Prostate gland (tissue), 2 donors: ENCODE data around the gene KLF15. TPM values are rescaled to one million over a fixed set of nuclear protein-coding genes. Genes with fewer than 3 reads are reported as not detected.

Experiments
- DNase-seq: peaks from one replicate; pipeline ENCODE4 v3.0.0-alpha.2; 2019; ENCODE audit warnings: low spot score
- H3K27ac ChIP-seq, 2 donors: fragments of 200-600 bp; sonication (generic); 2 replicates each; pipeline ENCODE4 v1.5.1; 2017 to 2019
- H3K27me3 ChIP-seq: fragments of 200-600 bp; sonication (generic); replicated peaks from 2 replicates; pipeline ENCODE4 v1.5.1; 2019; ENCODE audit not compliant: insufficient read depth
- H3K36me3 ChIP-seq, 2 donors: fragments of 200-600 bp; sonication (generic); 1 replicate in 1 of 2; 2 replicates in 1 of 2; pipeline versions ENCODE4 v1.5.1 to v1.8.1; 2017 to 2019
- H3K4me1 ChIP-seq: fragments of 200-600 bp; sonication (generic); replicated peaks from 2 replicates; pipeline ENCODE4 v1.5.1; 2019
- H3K4me3 ChIP-seq, 2 donors: fragments of 200-600 bp; sonication (generic); 2 replicates each; pipeline ENCODE4 v1.5.1; 2017 to 2019
- H3K9me3 ChIP-seq: fragments of 200-600 bp; sonication (generic); 2 replicates; pipeline ENCODE4 v1.5.1; 2017
- CTCF ChIP-seq, 4 experiments: fragments of 200-600 bp in 2 of 4; fragments of 450-650 bp in 2 of 4; sonication (generic) in 2 of 4; IDR thresholded peaks; 1 replicate in 3 of 4; 2 replicates in 1 of 4; pipeline ENCODE4 v1.5.1; 2016 to 2019; ENCODE audit warnings: antibody characterized with exemption in 4 of 4, mild to moderate bottlenecking in 2 of 4, moderate library complexity in 2 of 4
- POLR2A ChIP-seq: fragments of 450-650 bp; IDR thresholded peaks from one replicate; pipeline ENCODE4 v1.6.1; 2016; ENCODE audit warnings: antibody characterized with exemption, mild to moderate bottlenecking
- POLR2AphosphoS5 ChIP-seq: sonication (generic); formaldehyde crosslinking; IDR thresholded peaks from one replicate; pipeline ENCODE4 v1.6.1; 2017; ENCODE audit warnings: antibody characterized with exemption
- WGBS: methylation state at CpG from one replicate; pipeline ENCODE4 v1.1.5; 2018; 5-methylcytosine and 5-hydroxymethylcytosine counted together
- intact Hi-C: fragments of 100-400 bp; cut with DNase I; formaldehyde crosslinking; loops from one replicate; pipeline ENCODE4 v1.14.2; 2022
- total RNA-seq, 2 donors: library from RNA; depleted of rRNA; stranded (reverse); fragments of >200 nt; gene quantifications; one replicate each; pipeline ENCODE4 v1.1.0, GENCODE V29; 2016

Gene KLF15
- total RNA-seq, 2 donors from 2014 or later = 52.7 to 72.6 TPM

GRCh38 chr3:126329927-126330725 lies 27.1 kb downstream of the KLF15 start:
- no peak for DNase-seq
- WGBS = 79% methylated on average over 7 of the region's 7 CpGs
- Histone ChIP-seq H3K4me1 (no peaks in the 10 kb centered on the region), H3K4me3 (no peak overlapping the region), H3K27me3 (no peaks in the 10 kb centered on the region), H3K27ac (no peak overlapping the region), H3K9me3 (no peaks in the 10 kb centered on the region), H3K36me3 (no peaks in the 10 kb centered on the region)
- intact Hi-C loops = no loop called here
- TF ChIP-seq CTCF (IDR thresholded peaks at IDR 0.05) (no peak), POLR2AphosphoS5 (no peak), POLR2A (no peak)

- no peak for DNase-seq
- no peak overlapping the region for H3K27ac ChIP-seq
- intact Hi-C loops = no loop called here
- TF ChIP-seq POLR2A = no peak
- TF ChIP-seq CTCF (IDR thresholded peaks at IDR 0.05) = no peak
- no peak for TF ChIP-seq POLR2AphosphoS5
- no peaks in the 10 kb centered on the region for H3K9me3 ChIP-seq
- H3K4me1 ChIP-seq = no peaks in the 10 kb centered on the region
- H3K4me3 ChIP-seq = no peak overlapping the region
- WGBS = 86% methylated on average over 4 of the region's 4 CpGs
- no peaks in the 10 kb centered on the region for H3K36me3 ChIP-seq
- H3K27me3 ChIP-seq = no peaks in the 10 kb centered on the region
Measured at GRCh38 chr3:126326629-126327028, 30.6 kb downstream of the KLF15 start.

GRCh38 chr3:126322181-126322967 lies 34.8 kb downstream of the KLF15 start:
- intact Hi-C loops = no loop called here
- no peak for TF ChIP-seq POLR2A
- TF ChIP-seq POLR2AphosphoS5 = no peak
- TF ChIP-seq CTCF (IDR thresholded peaks at IDR 0.05) = no peak
- Histone ChIP-seq H3K4me3 (no peak overlapping the region), H3K4me1 (no peaks in the 10 kb centered on the region), H3K27me3 (no peaks in the 10 kb centered on the region), H3K27ac (no peak overlapping the region), H3K36me3 (no peaks in the 10 kb centered on the region), H3K9me3 (no peaks in the 10 kb centered on the region)
- 73% methylated on average over 9 of the region's 9 CpGs for WGBS
- DNase-seq = no peak

- no peak overlapping the region for H3K4me3 ChIP-seq
- no peaks in the 10 kb centered on the region for H3K36me3 ChIP-seq
- no peak overlapping the region for H3K27ac ChIP-seq
- TF ChIP-seq CTCF (IDR thresholded peaks at IDR 0.05) (no peak), POLR2AphosphoS5 (no peak), POLR2A (no peak)
- no peaks in the 10 kb centered on the region for H3K27me3 ChIP-seq
- no peaks in the 10 kb centered on the region for H3K9me3 ChIP-seq
- intact Hi-C loops = no loop called here
- no peak for DNase-seq
- 79% methylated on average over 9 of the region's 9 CpGs for WGBS
- no peaks in the 10 kb centered on the region for H3K4me1 ChIP-seq
Measured at GRCh38 chr3:126321490-126321889, 35.7 kb downstream of the KLF15 start.
